ENCODE data around the gene GPC4.
"Not testable (repeated sequence)": the region's sequence is repeated elsewhere in the genome, so short reads cannot be mapped to it uniquely, and the experiment has no call there.

GPC4 gene

DNA sequence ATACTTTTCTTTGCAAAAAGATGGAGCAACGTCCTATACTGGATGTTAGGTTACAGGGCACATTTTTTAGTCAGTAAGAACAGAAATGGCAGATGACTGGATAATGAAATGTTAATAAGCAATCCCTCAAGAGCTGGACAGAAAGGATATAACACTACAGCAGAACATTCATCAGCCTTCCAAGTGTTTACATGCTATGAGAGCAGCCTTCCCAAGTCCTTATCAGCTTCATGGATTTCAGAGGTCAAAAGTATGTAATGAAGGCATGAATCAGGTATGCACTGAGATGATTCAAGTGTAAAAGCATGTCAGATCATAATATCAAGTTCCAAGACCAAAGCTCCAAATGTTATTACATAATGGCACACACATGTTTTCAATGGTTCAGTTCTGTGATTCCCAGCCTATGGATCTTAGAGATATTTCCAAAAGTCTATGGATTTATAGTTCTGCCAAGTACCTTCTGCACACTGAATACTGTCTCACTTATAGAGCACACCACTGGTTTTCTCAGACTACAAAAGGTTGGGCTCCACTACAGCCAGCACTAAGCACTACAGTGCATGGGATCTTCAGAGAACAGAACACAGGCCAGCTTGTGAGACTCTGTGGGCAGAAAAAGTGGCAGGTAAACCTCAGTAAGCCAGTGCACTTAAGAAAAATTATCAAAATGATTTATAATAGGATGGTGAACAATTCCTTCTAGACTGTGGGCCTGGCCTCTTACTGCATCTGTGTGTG lies 49.2 kb downstream of the GPC4 start:
- DNase-seq: no peak

DNA sequence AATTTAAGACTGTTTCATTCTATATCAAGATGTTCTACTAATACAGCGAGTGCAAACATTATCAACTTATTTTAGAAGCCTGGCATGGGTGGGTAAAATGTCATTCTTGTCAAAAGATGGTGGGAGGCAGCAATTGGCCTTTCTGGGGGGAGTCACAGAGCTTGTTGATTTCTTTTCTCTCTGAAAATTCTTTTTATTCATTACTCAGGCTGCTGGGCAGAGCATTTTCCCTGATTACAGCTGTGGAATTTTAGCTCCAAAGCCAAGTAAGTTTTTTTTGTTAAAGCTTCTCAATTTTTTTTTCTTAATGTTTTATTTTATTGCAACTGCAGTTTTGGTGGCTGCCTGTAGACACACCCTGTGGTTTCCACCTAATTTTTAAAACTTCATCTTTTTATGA lies 50.4 kb downstream of the GPC4 start:
- no peak for DNase-seq

DNA sequence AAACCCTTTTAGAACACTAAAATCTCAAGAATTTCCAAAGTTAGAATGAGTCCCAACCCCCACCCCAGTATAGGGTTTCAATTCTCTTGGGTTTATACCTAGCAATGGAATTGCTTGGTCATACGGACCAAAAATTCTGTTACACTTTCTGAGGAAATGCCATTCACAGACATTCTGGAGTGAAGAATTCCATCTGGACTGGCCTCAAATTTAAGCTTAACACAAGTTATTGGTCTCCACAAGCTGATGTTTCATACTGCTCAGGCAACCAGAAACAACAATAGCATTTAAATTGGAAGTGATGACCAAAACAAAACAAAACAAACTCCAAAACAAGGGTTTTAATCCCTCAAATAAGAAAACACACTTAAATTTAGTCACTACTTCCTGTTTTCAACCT lies 51.1 kb downstream of the GPC4 start:
- no peak for DNase-seq

DNA sequence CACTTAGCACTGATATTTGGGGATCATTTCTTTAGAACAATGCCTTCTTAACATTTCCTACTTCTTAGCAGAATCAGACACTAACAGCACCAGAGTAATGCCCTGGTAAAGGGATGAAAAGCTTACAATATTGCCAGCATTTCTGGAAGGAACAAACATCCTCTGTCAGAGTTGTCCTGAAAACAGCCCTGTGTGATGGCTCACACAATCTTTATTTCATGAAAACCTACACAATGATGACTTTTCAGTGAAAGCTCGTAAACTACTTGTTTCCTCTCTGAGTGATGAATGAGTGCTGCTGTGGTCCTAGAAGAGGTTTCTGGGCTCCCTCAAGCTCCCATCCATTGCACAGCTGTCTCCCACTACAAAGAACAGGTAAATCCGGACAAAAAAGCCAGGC lies 52.8 kb downstream of the GPC4 start:
- no peak for DNase-seq

DNA sequence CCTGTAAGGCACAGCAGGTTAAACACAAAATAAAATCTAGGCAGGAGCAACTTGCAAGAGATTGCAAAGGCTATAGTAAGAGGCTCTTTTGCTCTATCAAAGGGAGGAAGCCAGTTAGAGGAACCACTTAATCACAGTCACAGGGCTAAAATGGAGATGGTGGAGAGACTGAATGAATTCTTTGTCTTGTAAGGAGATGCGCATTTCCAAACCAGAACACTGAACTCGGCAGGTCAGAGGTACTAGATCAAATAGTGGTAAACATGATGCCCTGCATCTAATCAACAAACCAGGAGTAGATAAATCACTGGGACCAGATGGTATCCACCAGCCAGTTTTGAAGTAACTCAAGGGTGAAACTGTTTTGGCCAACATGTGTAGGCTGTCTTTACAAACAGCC lies 55.8 kb downstream of the GPC4 start:
- no peak for DNase-seq

DNA sequence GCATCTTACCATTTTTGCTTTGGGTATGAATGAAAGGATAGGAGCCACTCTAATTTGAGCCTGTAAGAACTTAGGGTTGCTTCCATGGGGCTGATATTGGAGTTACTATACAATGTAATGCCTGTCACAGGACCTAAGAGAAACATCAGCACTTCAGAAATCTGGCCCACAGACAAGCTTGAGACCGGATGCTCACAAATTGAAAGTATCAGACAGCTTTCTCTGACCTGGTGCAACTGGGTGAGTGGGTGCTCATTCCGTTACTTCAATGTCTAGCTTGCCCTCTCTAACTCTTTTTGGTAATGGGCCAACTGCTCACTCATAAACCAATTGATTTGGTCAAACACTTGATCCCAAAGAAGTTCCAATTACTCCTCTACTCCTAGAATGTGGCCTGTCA lies 62.1 kb downstream of the GPC4 start:
- no peak for DNase-seq

DNA sequence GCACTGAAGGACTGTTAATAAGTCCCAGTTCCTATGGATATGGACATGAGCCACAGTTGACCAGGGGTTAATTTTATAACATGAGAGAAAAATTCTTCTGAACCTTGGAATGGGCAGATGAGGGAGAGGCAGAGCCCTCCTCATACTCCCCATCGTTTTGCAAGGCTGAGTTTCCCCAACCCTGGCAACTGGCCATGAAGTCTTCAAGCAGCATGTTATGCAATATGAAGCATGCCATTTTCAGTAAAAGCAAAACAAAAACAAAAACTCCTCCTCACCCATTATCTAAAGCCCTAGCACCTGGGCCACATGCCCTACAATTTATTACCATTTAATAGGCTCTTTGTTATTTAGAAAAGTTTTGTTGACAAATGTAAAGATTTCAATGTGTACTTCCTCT lies 64.5 kb downstream of the GPC4 start:
- no peak for DNase-seq

DNA sequence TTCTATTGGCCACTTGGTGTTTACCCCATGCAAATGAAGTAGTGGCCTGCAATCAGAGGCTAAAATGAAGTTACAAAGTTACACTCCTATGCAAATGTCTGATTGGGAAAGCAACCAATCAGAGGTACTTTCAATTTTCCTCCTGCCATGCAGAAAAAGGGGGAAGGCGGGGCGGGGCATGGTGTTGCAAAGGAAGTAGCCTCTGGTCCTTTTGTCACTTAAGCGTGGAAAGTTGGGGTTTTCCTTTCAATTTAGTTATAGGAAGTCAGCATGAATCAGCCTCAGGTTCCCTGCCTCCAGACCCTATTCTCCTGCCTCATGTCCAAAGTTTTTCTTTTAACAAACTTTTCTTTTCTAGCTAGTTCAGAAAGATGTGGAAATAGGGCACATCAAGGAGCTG lies 69.3 kb downstream of the GPC4 start:
- no peak for DNase-seq

DNA sequence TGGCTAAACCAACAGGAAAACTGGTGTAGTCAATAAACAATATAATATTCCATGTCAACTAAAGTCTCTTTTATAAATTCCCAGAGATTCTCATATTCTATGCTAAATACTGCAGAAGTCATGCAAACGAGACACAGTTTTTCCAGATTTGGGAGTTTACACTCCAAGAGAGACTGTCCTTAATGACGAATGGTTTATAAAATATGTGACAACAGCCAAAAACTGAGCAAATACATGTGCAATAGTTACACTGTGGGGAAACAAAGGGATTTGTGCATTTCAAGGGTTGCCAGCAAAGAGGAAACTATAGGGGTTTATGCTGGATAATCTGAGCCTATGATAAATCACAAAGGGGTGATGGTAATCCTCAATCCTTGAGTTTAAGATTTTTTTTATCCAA lies 75.7 kb downstream of the GPC4 start:
- no peak for DNase-seq

DNA sequence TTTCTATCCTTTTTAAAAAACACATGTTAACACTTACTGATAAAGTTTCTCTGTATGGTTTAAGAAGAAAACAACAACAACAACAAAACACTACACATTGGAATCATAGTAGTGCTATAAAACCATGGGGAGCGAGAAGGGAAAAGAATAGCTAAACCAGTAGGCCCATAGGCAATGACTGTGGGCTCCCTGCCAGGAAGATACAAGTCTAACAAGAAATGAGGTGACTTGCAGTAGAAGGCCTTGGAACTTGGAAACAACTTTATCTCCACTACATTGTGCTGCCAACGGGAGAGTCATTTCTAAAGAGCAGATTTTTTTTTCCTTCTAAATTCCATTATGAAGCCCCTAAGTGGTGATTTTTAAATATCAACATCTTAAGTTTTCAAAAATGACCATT lies 78.0 kb downstream of the GPC4 start:
- DNase-seq: no peak

DNA sequence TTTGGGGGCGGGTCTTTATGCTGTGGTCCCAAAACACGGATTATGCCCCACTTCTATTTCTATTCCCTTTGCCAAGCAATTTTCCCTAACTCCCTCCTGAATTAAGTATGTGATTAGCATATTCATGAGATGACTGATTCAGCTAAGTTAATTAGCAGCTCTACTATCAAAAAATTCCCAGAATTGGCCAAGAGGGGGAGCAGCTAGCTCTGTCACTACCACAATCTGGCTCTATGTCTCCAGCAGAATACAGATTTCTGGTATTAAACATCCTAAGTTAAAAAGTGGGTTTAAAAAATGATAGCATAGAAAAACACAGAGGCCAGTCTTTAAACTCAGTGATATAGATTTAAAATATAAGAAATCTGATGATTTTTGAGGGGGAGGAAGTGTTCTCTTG lies 80.3 kb downstream of the GPC4 start:
- DNase-seq: no peak

DNA sequence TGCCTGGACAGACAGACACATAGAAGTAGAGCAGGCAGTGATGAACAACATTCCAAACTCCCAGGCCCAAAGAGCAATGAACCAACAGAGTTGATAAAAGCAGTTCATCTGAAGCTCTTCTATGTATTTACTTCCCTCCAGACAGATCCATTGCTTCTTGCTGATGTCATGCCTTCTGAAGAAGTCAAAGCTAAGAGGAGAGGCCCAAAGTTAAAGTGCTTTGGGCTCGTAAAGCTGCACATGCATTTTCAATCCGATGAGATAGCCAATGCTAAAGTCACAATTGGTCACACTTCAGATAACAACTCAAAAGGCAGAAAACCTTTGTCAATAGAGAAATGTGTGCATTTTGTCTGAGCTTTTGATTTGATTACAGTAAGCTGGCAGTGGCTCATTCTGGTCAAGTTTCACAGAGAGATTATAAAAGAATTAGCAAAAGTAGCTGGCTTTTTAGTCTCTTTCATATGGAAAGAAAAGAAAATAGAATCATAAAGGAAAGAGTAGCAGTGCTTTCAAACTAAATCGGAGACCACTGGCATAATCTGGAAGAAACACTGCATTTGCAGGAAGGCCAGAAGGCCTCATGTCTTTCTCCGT lies 82.0 kb downstream of the GPC4 start:
- DNase-seq: no peak

DNA sequence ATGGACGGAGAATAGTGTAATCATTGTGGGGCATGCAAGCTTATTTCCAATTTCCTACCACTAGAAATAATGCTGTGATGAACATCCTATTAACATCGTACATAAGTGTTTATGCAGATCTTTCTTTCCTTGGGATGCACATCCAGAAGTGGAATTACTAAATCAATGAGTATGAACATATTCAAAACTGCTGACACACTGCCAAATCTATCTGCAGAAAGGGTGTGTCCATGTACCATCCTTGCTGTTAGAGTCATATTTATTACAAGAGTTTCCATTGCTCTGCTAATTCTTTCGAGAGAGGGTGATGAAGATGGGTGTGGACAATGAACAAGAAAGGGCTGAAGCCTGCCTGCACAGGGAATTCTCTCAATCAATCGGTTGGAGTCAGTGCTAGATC lies 82.6 kb downstream of the GPC4 start:
- DNase-seq: no peak

DNA sequence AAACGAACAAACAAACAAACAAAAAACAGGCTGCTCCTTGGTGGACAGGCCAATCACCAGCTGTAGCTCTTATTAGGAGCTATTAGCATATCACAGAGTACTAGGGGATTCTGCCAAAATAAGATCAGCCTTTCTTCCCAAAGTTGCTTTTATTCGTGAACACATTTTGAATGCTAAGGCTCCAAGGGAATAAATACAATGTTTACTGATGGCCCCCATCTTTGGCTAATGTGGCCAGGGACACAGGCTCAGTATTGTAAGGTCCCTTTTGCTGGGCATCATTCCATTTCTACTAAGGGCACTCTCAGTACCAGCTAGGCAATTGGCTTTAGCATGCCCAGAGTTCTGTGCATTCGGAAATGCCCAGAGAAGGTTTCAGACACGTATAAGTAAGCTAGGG lies 84.3 kb downstream of the GPC4 start:
- DNase-seq: no peak

DNA sequence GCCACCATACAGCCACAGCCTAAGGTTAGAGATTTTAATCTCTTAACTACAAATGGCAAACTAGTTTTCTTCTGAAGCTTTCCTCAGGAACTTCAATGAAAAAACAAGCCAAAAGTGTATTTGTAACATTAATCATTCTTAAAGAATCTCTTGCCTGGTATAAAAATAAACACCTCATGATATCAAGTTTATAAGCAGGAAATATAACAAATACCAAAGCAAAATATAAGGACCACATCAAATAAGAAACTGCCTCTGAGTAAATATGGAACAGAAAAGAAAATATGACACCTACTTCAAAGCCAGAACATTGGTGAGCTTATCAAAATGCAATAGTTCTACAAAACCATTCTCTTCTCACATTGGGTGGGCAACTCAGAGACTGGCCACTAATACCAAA lies 89.9 kb downstream of the GPC4 start:
- no peak for DNase-seq

DNA sequence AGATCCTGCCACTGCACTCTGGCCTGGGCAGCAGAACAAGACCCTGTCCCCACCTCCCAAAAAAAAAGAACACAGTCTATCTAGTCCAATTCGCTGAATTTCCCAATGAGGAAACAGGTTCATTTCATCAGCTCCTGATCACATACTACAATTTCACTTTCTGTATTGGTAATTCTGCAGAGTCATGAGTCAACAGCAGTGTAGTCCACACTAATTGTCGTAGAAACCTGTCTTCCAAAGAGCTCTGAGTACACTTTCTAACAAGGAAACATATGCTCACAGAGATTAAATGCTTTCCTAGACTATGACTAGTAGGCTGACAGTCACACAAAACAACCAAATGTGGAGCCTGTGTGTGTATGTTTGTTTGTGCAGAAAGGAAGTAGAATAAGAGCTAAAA lies 91.9 kb downstream of the GPC4 start:
- no peak for DNase-seq

DNA sequence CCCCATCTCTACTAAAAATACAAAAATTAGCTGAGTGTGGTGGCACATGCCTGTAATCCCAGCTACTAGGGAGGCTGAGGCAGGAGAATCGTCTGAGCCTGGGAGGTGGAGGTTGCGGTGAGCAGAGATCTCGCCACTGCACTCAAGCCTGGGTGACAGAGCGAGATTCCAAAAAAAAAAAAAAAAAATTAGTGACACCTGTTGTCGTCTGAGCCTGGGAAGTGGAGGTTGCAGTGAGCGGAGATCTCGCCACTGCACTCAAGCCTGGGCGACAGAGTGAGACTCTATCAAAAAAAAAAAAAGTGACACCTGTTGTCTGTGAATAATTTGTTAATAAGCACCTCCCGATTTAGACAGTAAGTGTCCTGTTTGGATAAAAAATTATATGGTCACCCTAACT lies 93.0 kb downstream of the GPC4 start:
- not testable (repeated sequence) for DNase-seq

DNA sequence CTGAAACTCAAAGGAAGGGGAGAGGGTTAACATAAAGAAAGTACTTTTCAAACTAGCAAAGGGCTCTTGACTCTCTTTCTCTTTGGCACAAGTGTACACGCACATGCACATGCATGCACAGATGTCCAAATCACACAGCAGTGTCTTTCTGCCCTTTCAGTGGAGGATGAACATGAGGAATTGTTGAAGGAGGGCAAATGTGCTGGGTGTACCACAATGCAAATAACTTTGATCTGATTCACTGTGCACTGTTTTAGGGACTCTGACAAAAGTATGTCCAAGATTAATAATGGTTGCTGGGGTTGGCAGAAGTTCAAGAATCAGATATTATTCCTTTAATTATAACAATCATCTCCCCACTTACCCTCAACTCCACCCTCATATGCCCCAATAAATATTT lies 93.8 kb downstream of the GPC4 start:
- DNase-seq: no peak

DNA sequence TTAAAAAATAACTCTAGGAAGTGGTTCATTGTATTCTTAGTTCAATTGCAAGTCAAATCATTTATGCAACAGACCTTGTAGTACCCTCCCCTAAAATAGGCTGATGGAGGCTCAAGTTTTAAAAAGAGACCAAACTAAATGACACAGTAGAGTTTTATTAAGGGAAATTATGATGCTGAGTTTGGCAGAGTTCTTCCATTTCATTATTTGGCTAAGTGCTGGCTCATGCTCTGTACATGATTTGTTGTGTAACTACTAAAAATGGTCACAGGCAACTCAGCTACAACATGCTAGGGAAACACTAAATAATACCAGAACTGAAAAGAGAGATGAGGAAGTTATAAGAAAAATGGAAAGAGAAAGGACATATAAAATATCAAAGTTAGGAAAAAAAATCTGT lies 101.0 kb downstream of the GPC4 start:
- DNase-seq: no peak

DNA sequence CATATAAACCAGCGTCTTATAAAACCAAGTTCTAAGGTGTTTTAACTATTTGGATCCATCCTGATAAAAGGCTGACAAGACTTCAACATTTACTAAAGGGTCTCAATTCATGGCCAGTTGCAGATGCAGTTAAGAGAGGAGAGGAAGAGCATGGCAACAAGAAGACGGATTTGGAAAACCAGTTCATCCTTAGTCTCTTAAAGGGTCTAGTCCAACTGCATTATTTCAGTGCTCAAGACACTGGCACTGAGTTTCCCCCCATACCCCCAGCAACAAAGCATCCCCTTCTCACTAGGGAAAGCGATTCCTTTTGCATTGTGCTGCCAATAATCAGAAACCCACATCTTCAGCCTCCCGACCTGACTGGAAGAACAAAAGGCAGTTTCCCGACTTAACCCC lies 106.8 kb downstream of the GPC4 start:
- DNase-seq: no peak

DNA sequence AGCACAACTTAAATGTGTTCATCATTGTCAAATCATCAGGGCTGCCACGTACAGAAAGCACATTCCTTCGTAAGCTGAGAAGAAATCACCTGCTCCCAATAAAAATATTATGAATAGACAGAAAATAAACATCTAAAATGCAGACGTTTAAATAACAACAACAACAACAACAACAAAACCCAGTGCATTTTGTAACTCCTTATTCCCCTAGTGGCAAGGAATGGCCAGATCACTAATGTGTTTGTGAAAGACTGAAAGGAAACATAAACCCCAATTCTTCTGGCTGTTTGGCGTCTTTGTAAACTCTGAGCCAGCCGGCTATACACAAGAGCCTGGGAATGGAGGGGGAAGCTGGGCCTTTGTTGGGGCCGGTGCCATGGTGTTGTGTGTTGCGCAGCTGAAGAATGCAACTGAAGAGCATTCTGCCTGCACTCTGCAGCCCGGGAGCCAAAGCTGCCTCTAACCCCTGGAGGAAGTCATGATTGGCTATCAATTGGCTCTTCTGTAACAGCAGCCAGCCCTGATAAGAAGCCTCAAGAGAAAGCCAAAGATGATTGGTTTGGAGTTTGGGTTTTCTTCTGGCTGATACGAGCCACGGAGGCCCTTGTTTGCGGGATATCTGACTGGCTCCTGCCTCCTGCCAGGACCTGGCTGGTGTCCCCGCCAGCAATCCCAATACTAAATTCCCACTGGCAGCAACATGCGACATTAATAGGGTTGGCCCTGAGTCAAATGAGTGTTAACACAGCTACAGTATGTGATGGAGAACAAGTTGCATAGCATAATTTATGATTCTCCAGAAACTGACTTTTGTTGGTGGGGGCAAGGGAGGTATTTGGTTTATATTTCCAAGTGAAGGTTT lies 107.4 kb downstream of the GPC4 start:
- no peak for DNase-seq

DNA sequence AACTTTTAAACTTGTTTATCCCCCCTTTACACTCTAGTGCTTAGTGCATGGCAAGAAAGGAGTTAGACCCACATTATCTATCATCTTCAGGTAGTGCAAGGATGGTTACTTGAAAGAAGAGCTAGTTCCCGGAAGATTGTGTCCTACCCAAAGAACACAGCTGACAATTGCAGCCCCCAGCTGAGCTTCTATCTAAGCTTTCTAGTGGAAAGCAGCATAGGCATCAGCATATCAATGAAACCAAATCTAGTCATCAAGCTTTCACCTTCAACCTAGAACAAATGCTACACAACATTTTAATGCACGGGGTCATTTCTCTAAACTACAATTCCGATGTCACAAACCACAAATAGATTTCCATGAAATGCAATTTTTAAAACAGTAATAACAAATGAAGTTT lies 108.2 kb downstream of the GPC4 start:
- DNase-seq: no peak

DNA sequence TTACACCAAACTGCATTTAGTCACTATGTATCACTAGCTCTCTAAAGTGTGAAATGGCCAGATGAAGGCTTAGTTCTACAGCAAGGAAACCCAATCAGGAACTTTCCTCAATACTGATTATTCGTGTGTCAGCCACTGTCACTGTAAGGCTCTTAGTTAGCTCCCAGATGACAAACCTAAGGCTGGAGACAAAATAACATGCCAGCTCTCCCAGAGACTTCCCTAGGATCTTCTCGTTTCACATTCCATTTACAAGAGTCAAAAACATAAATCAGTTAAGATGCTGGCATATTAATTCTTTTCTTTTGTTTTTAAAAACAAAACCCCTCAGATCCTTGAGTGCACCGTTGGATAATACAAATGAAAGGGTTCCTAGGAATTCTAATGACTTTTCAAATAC lies 109.0 kb downstream of the GPC4 start:
- DNase-seq: no peak

DNA sequence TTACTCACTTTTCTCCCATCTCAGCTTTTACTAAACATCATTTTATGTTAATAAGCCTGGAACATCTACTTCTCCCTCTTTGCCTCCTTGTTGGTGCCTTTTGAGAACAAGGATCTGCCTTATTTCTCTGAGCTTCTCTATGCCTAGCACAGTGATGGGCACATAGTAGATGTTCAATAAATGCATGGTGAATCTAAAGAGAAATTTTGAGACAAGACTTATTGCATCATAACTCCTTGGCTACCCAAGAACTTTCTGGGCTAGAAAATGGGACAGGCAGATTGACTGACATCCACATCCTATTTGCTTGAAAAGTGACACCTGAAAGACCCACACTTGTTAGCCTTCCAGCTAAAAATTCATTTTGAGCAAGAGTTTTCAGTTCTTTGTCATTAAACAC lies 109.9 kb downstream of the GPC4 start:
- DNase-seq: no peak
